ENCODE results near the gene MEIS2.

Gene MEIS2

GRCh38 chr15:36877796-36878683 is 222.3 kb downstream of the MEIS2 start:
- no peak for DNase-seq (ENCODE audit: low spot score)

- no peak for DNase-seq (ENCODE audit: low spot score)
Observed at GRCh38 chr15:36877294-36877693, 223.1 kb downstream of the MEIS2 start.

- DNase-seq (ENCODE audit: low spot score), result no peak
Observed at GRCh38 chr15:36875740-36876334, 224.5 kb downstream of the MEIS2 start.

- DNase-seq (ENCODE audit: low spot score), result no peak
Observed at GRCh38 chr15:36874930-36875329, 225.4 kb downstream of the MEIS2 start.

- no peak for DNase-seq (ENCODE audit: low spot score)
Observed at GRCh38 chr15:36867436-36867835, 232.9 kb downstream of the MEIS2 start.

GRCh38 chr15:36866896-36867295 is 233.5 kb downstream of the MEIS2 start:
- no peak for DNase-seq (ENCODE audit: low spot score)

- DNase-seq (ENCODE audit: low spot score), result no peak
Observed at GRCh38 chr15:36863570-36863969, 236.8 kb downstream of the MEIS2 start.

- DNase-seq (ENCODE audit: low spot score), result no peak
Observed at GRCh38 chr15:36860792-36861191, 239.6 kb downstream of the MEIS2 start.

GRCh38 chr15:36858423-36858822 is 241.9 kb downstream of the MEIS2 start:
- DNase-seq (ENCODE audit: low spot score), result no peak

- no peak for DNase-seq (ENCODE audit: low spot score)
Observed at GRCh38 chr15:36856339-36856973, 243.9 kb downstream of the MEIS2 start.

GRCh38 chr15:36850864-36851263 is 249.5 kb downstream of the MEIS2 start:
- no peak for DNase-seq (ENCODE audit: low spot score)

- no peak for DNase-seq (ENCODE audit: low spot score)
Observed at GRCh38 chr15:36845270-36845669, 255.1 kb downstream of the MEIS2 start.

- DNase-seq (ENCODE audit: low spot score), result no peak
Observed at GRCh38 chr15:36844534-36844998, 255.8 kb downstream of the MEIS2 start.

- no peak for DNase-seq (ENCODE audit: low spot score)
Observed at GRCh38 chr15:36843822-36844221, 256.5 kb downstream of the MEIS2 start.

- DNase-seq (ENCODE audit: low spot score), result no peak
Observed at GRCh38 chr15:36841193-36841592, 259.2 kb downstream of the MEIS2 start.

Data from cerebellar cortex (tissue), 1 donor.